Left lung (tissue), 10 donors: Measurements from ENCODE around the gene MRPL1. TPM values are rescaled to one million over a fixed set of nuclear protein-coding genes. Genes with fewer than 3 reads are reported as not detected.

Source experiments
- ATAC-seq: fragments of 200-7000 bp; cut with Tn5 transposase; one replicate; pipeline ENCODE4 v1.9.1; 2020; ENCODE audit warnings: moderate library complexity
- DNase-seq, 4 donors: peaks; one replicate each; pipeline ENCODE4 v3.0.0-alpha.2; 2013 to 2020
- H3K27ac ChIP-seq, 2 donors: fragments of 200-600 bp; sonication (generic) in 1 of 2; one replicate each; pipeline versions ENCODE4 v1.5.0 to v1.8.0; 2020 to 2021
- H3K27me3 ChIP-seq, 2 donors: fragments of 200-600 bp; sonication (generic) in 1 of 2; one replicate each; pipeline versions ENCODE4 v1.5.0 to v1.8.0; 2020 to 2021
- H3K36me3 ChIP-seq, 2 donors: fragments of 200-600 bp; sonication (generic) in 1 of 2; one replicate each; pipeline versions ENCODE4 v1.5.0 to v1.8.0; 2020 to 2021
- H3K4me1 ChIP-seq, 2 donors: fragments of 200-600 bp; one replicate each; pipeline ENCODE4 v1.8.0; 2021
- H3K4me3 ChIP-seq, 2 donors: fragments of 200-600 bp; sonication (generic) in 1 of 2; one replicate each; pipeline versions ENCODE4 v1.5.0 to v1.8.0; 2020 to 2021; ENCODE audit warnings: mild to moderate bottlenecking in 1 of 2
- H3K9me3 ChIP-seq, 2 donors: fragments of 200-600 bp; sonication (generic) in 1 of 2; one replicate each; pipeline versions ENCODE4 v1.5.0 to v1.8.0; 2020 to 2021
- intact Hi-C, 2 donors: fragments of 100-400 bp; cut with DNase I; formaldehyde crosslinking; loops; one replicate each; pipeline versions ENCODE4 v1.11.2 to v1.14.2; 2022
- polyA plus RNA-seq, 6 donors: library from polyadenylated mRNA; unstranded; fragments of 120-200 nt; gene quantifications; one replicate each; pipeline ENCODE4 v1.2.1, GENCODE V29; 2013; ENCODE audit not compliant: insufficient read length in 6 of 6
- total RNA-seq, 2 donors: library from RNA; stranded (reverse); fragmentation: NEBNext Ultra II Directional; extraction: Animal tissue kit (Norgen Biotek cat#: 25700); gene quantifications; one replicate each; pipeline ENCODE4 v1.2.1, GENCODE V29; 2021
- TF ChIP-seq, protein P1 (sequence below), 2 donors: fragments of 200-600 bp; sonication (generic) in 1 of 2; IDR thresholded peaks; one replicate each; pipeline versions ENCODE4 v1.5.0 to v1.8.0; 2021; ENCODE audit warnings: antibody characterized with exemption in 2 of 2
- donor health status: DM: no; HTN: yes; CAD: no.
- donor health status: DM: no; HTN: no; CAD: no.

MRPL1 gene
- total and polyA plus RNA-seq, 8 donors = 19.2 to 55.6 (median 47.8) TPM

DNA sequence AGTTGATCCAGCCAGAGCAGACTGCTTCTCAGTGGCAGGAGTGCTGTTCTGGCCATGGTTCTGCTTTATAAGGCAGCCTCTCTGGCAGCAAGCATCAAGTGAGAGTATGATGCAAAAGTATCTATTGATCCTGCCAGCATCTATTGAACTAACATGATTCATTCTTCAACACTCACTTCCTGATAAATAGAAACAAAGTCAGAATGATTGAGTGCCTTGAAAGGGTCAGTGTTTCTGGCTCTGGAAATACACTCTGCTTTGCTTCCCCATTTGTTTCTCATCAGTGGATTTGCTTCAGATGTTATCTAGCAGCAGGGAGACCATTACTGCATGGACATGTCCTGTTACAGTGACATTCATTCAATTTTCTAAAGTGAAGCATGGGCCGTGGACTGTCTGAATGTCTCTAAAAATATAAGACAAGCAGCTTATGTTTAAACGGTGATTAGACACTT, 128.3 kb downstream of the MRPL1 start:
- H3K36me3 ChIP-seq = no peaks in the 10 kb centered on the region
- no peak overlapping the region for H3K4me3 ChIP-seq
- ATAC-seq = no peak
- no peaks in the 10 kb centered on the region for H3K27me3 ChIP-seq
- H3K4me1 ChIP-seq = no peaks in the 10 kb centered on the region
- H3K9me3 ChIP-seq = no peaks in the 10 kb centered on the region
- DNase-seq = peak in 2 of 4 donors; percentile 77 to 78
- TF ChIP-seq, protein P1, sequence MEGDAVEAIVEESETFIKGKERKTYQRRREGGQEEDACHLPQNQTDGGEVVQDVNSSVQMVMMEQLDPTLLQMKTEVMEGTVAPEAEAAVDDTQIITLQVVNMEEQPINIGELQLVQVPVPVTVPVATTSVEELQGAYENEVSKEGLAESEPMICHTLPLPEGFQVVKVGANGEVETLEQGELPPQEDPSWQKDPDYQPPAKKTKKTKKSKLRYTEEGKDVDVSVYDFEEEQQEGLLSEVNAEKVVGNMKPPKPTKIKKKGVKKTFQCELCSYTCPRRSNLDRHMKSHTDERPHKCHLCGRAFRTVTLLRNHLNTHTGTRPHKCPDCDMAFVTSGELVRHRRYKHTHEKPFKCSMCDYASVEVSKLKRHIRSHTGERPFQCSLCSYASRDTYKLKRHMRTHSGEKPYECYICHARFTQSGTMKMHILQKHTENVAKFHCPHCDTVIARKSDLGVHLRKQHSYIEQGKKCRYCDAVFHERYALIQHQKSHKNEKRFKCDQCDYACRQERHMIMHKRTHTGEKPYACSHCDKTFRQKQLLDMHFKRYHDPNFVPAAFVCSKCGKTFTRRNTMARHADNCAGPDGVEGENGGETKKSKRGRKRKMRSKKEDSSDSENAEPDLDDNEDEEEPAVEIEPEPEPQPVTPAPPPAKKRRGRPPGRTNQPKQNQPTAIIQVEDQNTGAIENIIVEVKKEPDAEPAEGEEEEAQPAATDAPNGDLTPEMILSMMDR (IDR thresholded peaks at IDR 0.05) = no peak
- intact Hi-C loops = no loop called here
- no peak overlapping the region for H3K27ac ChIP-seq

GRCh38 chr4:77992581-77992980, 130.0 kb downstream of the MRPL1 start:
- ATAC-seq (no peak), DNase-seq (no peak)
- Histone ChIP-seq H3K9me3 (no peaks in the 10 kb centered on the region), H3K4me3 (no peak overlapping the region), H3K36me3 (no peaks in the 10 kb centered on the region), H3K27ac (no peak overlapping the region), H3K4me1 (no peaks in the 10 kb centered on the region), H3K27me3 (no peaks in the 10 kb centered on the region)
- intact Hi-C loops = no loop called here
- TF ChIP-seq, protein P1 (IDR thresholded peaks at IDR 0.05) = no peak

DNA sequence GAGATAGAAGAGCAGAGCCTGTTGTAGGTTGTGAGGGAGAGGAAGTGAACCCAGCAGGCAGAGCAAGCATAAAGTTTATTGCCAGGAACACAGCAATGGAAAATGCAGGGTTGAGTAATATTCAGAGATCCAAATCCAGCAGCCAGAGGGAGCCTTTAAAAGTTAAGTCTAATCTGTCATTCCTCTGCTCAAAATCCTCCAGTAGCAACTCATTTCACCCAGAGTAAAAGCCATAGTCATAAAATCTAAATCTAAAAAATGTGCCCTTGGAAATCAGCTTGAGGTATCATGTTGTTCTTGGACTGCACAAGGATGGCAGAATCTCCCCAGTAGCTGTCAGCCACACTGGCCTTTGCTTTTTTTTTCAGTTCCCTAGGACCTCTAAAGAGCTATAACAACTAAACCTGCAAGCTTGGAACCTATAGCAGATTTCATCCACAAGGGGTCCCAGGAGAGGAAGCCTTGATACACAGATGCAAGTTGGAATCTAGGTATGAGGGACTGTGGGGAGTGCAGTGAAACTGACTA, 131.6 kb downstream of the MRPL1 start:
- DNase-seq (peak in 2 of 4 donors; percentile 69 to 72), ATAC-seq (peak; percentile 90)
- TF ChIP-seq, protein P1 (IDR thresholded peaks at IDR 0.05) = peak; percentile 14 to 37
- Histone ChIP-seq H3K4me3 (no peak overlapping the region), H3K27ac (no peak overlapping the region), H3K36me3 (no peaks in the 10 kb centered on the region), H3K27me3 (no peaks in the 10 kb centered on the region), H3K9me3 (no peaks in the 10 kb centered on the region), H3K4me1 (no peaks in the 10 kb centered on the region)
- intact Hi-C loops = no loop called here

GRCh38 chr4:77996076-77996475, 133.4 kb downstream of the MRPL1 start:
- TF ChIP-seq, protein P1 (IDR thresholded peaks at IDR 0.05) = no peak
- no peaks in the 10 kb centered on the region for H3K27me3 ChIP-seq
- H3K9me3 ChIP-seq = no peaks in the 10 kb centered on the region
- intact Hi-C loops = no loop called here
- no peak overlapping the region for H3K27ac ChIP-seq
- DNase-seq = no peak
- H3K36me3 ChIP-seq = no peaks in the 10 kb centered on the region
- no peak overlapping the region for H3K4me3 ChIP-seq
- ATAC-seq = no peak
- H3K4me1 ChIP-seq = no peaks in the 10 kb centered on the region

DNA sequence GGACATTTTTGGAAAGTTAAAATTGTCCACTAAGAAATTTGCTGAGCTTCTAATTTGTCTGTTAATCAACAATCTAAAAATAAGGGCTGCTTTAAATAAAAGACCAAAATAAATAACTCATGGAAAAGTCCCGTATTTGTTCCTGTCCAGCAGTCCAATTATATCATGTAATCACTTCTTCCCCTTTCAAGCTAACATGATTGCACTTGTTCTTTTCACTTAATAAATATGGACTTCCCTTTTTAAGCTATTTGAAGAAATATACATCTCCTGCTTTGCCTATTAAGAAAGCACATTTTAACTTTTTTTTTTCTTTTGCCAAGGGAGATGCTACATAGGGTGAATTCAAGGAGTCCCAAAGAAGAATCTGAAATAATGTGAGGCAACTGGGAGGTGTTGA, 138.9 kb downstream of the MRPL1 start:
- no peak overlapping the region for H3K27ac ChIP-seq
- no peak for DNase-seq
- intact Hi-C loops = no loop called here
- no peaks in the 10 kb centered on the region for H3K27me3 ChIP-seq
- H3K4me1 ChIP-seq = no peaks in the 10 kb centered on the region
- no peak overlapping the region for H3K4me3 ChIP-seq
- H3K9me3 ChIP-seq = no peaks in the 10 kb centered on the region
- no peaks in the 10 kb centered on the region for H3K36me3 ChIP-seq
- ATAC-seq = no peak
- TF ChIP-seq, protein P1 (IDR thresholded peaks at IDR 0.05) = no peak
